H1 (cell line): ENCODE measurements around the gene SLC7A14. TPM values are rescaled to one million over a fixed set of nuclear protein-coding genes. Genes with fewer than 3 reads are reported as not detected.

Source experiments
- CTCF ChIA-PET: fragments of 300-600 bp; sonication (Branson Sonifier 250); formaldehyde crosslinking; loops from one replicate; lab custom pipeline; 2021; ENCODE audit not compliant: partially characterized antibody; lab: Charles Lee
- POLR2A ChIA-PET: fragments of 300-600 bp; sonication (Branson Sonifier 250); formaldehyde crosslinking; loops from one replicate; lab custom pipeline; 2021; ENCODE audit warnings: inconsistent platforms; ENCODE audit not compliant: partially characterized antibody; lab: Charles Lee
- DNase-seq, 2 experiments: peaks; one replicate each; pipeline versions ENCODE4 v3.0.0 to v3.0.0-alpha.2; 2010 to 2022; ENCODE audit warnings: low spot score in 2 of 2, low read depth in 1 of 2, mixed read lengths in 1 of 2
- FAIRE-seq: peaks from 2 replicates; lab custom pipeline; 2011; peaks lifted over from hg19 to GRCh38; lab: Jason Lieb, UNC
- H2AFZ ChIP-seq: 2 replicates; pipeline ENCODE4 v1.8.1; 2012; ENCODE audit warnings: low read length, inconsistent platforms
- H2AK5ac ChIP-seq: 2 replicates; pipeline ENCODE4 v1.6.1; 2013; ENCODE audit warnings: low read depth, low read length
- H2BK120ac ChIP-seq: replicated peaks from 2 replicates; pipeline ENCODE3; 2013; ENCODE audit warnings: low read depth, low read length, inconsistent platforms
- H2BK12ac ChIP-seq: 2 replicates; pipeline ENCODE4 v1.6.1; 2013; ENCODE audit warnings: low read depth, low read length
- H2BK15ac ChIP-seq: 2 replicates; pipeline ENCODE4 v1.6.1; 2013; ENCODE audit warnings: low read length
- H2BK20ac ChIP-seq: 2 replicates; pipeline ENCODE4 v1.6.1; 2013; ENCODE audit warnings: low read length
- H2BK5ac ChIP-seq: 2 replicates; pipeline ENCODE4 v1.6.1; 2013; ENCODE audit warnings: low read depth, low read length
- H3K14ac ChIP-seq: 2 replicates; pipeline ENCODE4 v1.6.1; 2013; ENCODE audit warnings: inconsistent platforms; ENCODE audit not compliant: insufficient read length
- H3K18ac ChIP-seq: 2 replicates; pipeline ENCODE4 v1.6.1; 2013; ENCODE audit warnings: low read length; ENCODE audit errors: extremely low read depth
- H3K23ac ChIP-seq: 2 replicates; pipeline ENCODE4 v1.6.1; 2013; ENCODE audit warnings: inconsistent platforms; ENCODE audit not compliant: insufficient read length
- H3K23me2 ChIP-seq: 2 replicates; pipeline ENCODE4 v1.6.1; 2013; ENCODE audit warnings: low read depth, low read length
- H3K27ac ChIP-seq: 2 replicates; pipeline ENCODE4 v1.6.1; 2011; ENCODE audit warnings: low read depth, low read length, inconsistent platforms
- H3K27me3 ChIP-seq, 4 experiments: replicated peaks in 1 of 4; 1 replicate in 1 of 4; 2 replicates in 3 of 4; pipeline versions ENCODE4 v1.6.1 to v1.8.1; 2011 to 2013; ENCODE audit warnings: low read length in 3 of 4, mild to moderate bottlenecking in 3 of 4, inconsistent platforms in 2 of 4, mixed read lengths in 2 of 4, moderate library complexity in 1 of 4; ENCODE audit not compliant: control insufficient read depth in 3 of 4, insufficient read depth in 3 of 4; ENCODE audit errors: extremely low read depth in 1 of 4
- H3K36me3 ChIP-seq, 4 experiments: 2 replicates each; pipeline versions ENCODE4 v1.6.1 to v1.8.1; 2011 to 2013; ENCODE audit warnings: mild to moderate bottlenecking in 4 of 4, low read length in 3 of 4, moderate library complexity in 2 of 4, control low read depth in 1 of 4, inconsistent platforms in 1 of 4; ENCODE audit not compliant: insufficient read depth in 4 of 4, control insufficient read depth in 2 of 4
- H3K4ac ChIP-seq: replicated peaks from 2 replicates; pipeline ENCODE3; 2013; ENCODE audit warnings: low read length, low read depth, mixed read lengths, inconsistent platforms; ENCODE audit not compliant: insufficient read length
- H3K4me1 ChIP-seq, 4 experiments: replicated peaks in 1 of 4; 1 replicate in 1 of 4; 2 replicates in 3 of 4; pipeline versions ENCODE4 v1.6.1 to v1.8.1; 2011 to 2013; ENCODE audit warnings: low read length in 3 of 4, inconsistent platforms in 2 of 4, mixed read lengths in 1 of 4; ENCODE audit not compliant: insufficient read depth in 4 of 4, control insufficient read depth in 3 of 4
- H3K4me2 ChIP-seq, 2 experiments: 2 replicates each; pipeline versions ENCODE4 v1.6.1 to v1.8.1; 2011 to 2013; ENCODE audit warnings: low read depth in 2 of 2, low read length in 2 of 2, control low read depth in 1 of 2, inconsistent platforms in 1 of 2, mild to moderate bottlenecking in 1 of 2; ENCODE audit not compliant: insufficient read depth in 1 of 2
- H3K4me3 ChIP-seq, 4 experiments: fragments of 200-600, 300-600 bp in 1 of 4; sonication (generic), shearing (Covaris generic), sonication (Bioruptor Twin) in 1 of 4; 2 replicates each; pipeline versions ENCODE4 v1.5.1 to v1.8.1; 2011 to 2016; ENCODE audit warnings: low read length in 4 of 4, low read depth in 3 of 4, control low read depth in 2 of 4, inconsistent platforms in 2 of 4, mild to moderate bottlenecking in 2 of 4, mixed read lengths in 1 of 4, moderate library complexity in 1 of 4; ENCODE audit not compliant: insufficient read depth in 2 of 4; ENCODE audit errors: extremely low read depth in 1 of 4
- H3K56ac ChIP-seq: replicated peaks from 2 replicates; pipeline ENCODE3; 2013; ENCODE audit warnings: low read depth, mild to moderate bottlenecking, mixed read lengths, low read length, inconsistent platforms; ENCODE audit not compliant: insufficient read length
- H3K79me1 ChIP-seq: 2 replicates; pipeline ENCODE4 v1.6.1; 2013; ENCODE audit warnings: low read depth, low read length, control low read depth
- H3K79me2 ChIP-seq, 2 experiments: 2 replicates each; pipeline versions ENCODE4 v1.6.1 to v1.8.1; 2012 to 2013; ENCODE audit warnings: low read length in 2 of 2, mild to moderate bottlenecking in 2 of 2, inconsistent platforms in 1 of 2; ENCODE audit not compliant: insufficient read depth in 2 of 2, control insufficient read depth in 1 of 2
- H3K9ac ChIP-seq, 4 experiments: replicated peaks in 1 of 4; 1 replicate in 1 of 4; 2 replicates in 3 of 4; pipeline versions ENCODE4 v1.6.1 to v1.8.1; 2011 to 2013; ENCODE audit warnings: low read depth in 3 of 4, low read length in 3 of 4, control low read depth in 2 of 4, mild to moderate bottlenecking in 2 of 4, moderate library complexity in 2 of 4, inconsistent platforms in 1 of 4; ENCODE audit errors: extremely low read depth in 1 of 4
- H3K9me3 ChIP-seq, 2 experiments: 2 replicates each; pipeline versions ENCODE4 v1.6.1 to v1.8.1; 2012 to 2013; ENCODE audit warnings: mild to moderate bottlenecking in 2 of 2, moderate library complexity in 2 of 2, control low read depth in 1 of 2, inconsistent platforms in 1 of 2, low read depth in 1 of 2, low read length in 1 of 2, mixed read lengths in 1 of 2; ENCODE audit not compliant: insufficient read depth in 2 of 2
- H4K20me1 ChIP-seq, 2 experiments: replicated peaks in 1 of 2; 2 replicates each; pipeline versions ENCODE3 to v1.8.1; 2011 to 2013; ENCODE audit warnings: inconsistent platforms in 2 of 2, low read length in 2 of 2, mild to moderate bottlenecking in 1 of 2; ENCODE audit not compliant: insufficient read depth in 2 of 2, control insufficient read depth in 1 of 2
- H4K5ac ChIP-seq: 2 replicates; pipeline ENCODE4 v1.6.1; 2013; ENCODE audit warnings: low read length, low read depth, mixed read lengths, inconsistent platforms; ENCODE audit not compliant: insufficient read length
- H4K8ac ChIP-seq: 2 replicates; pipeline ENCODE4 v1.8.0; 2013; ENCODE audit warnings: mild to moderate bottlenecking, moderate library complexity, low read length, inconsistent platforms; ENCODE audit not compliant: insufficient read depth; ENCODE audit errors: extremely low read depth
- H4K91ac ChIP-seq: replicated peaks from 2 replicates; pipeline ENCODE3; 2013; ENCODE audit warnings: low read length, mixed read lengths, inconsistent platforms; ENCODE audit not compliant: insufficient read length
- CEBPB ChIP-seq: IDR thresholded peaks from 2 replicates; pipeline ENCODE4 v1.6.1; 2012; ENCODE audit warnings: low read depth, low read length
- CTCF ChIP-seq, 3 experiments: IDR thresholded peaks; 1 replicate in 2 of 3; 2 replicates in 1 of 3; pipeline versions ENCODE4 v1.5.1 to v1.6.1; 2011; ENCODE audit warnings: low read length in 3 of 3, mild to moderate bottlenecking in 3 of 3, inconsistent platforms in 2 of 3, low read depth in 1 of 3, moderate library complexity in 1 of 3; ENCODE audit not compliant: insufficient read depth in 1 of 3; ENCODE audit errors: control extremely low read depth in 1 of 3
- HDAC6 ChIP-seq: IDR thresholded peaks from one replicate; pipeline ENCODE4 v1.7.1; 2012; ENCODE audit warnings: low read depth, mild to moderate bottlenecking, inconsistent platforms, low read length, moderate library complexity
- KDM4A ChIP-seq: IDR thresholded peaks from one replicate; pipeline ENCODE4 v1.7.1; 2012; ENCODE audit warnings: low read depth, mild to moderate bottlenecking, moderate library complexity, low read length, inconsistent platforms; ENCODE audit not compliant: severe bottlenecking
- NANOG ChIP-seq: IDR thresholded peaks from 2 replicates; pipeline ENCODE4 v1.6.1; 2011; ENCODE audit warnings: low read length, low read depth, mild to moderate bottlenecking, inconsistent platforms; ENCODE audit not compliant: insufficient read depth, poor library complexity, severe bottlenecking
- PHF8 ChIP-seq: fragments of 200-600 bp; sonication (generic); conservative IDR thresholded peaks from 2 replicates; pipeline ENCODE4 v1.7.1; 2012; ENCODE audit warnings: low read depth, mild to moderate bottlenecking, inconsistent platforms, low read length, moderate library complexity
- RFX5 ChIP-seq: IDR thresholded peaks from 2 replicates; pipeline ENCODE4 v1.6.1; 2011; ENCODE audit warnings: low read depth, low read length, improper control_type of control experiment, borderline replicate concordance
- YY1 ChIP-seq: IDR thresholded peaks from 2 replicates; pipeline ENCODE4 v1.6.1; 2011; ENCODE audit warnings: low read depth, mild to moderate bottlenecking, low read length
- WGBS, 2 experiments: shearing (Covaris generic) in 1 of 2; methylation state at CpG; one replicate each; pipeline versions ENCODE4 v1.1.6 to v1.1.7; 2013 to 2015; ENCODE audit warnings: low lambda C conversion rate in 2 of 2, mixed read lengths in 2 of 2, inconsistent platforms in 1 of 2, low coverage in 1 of 2, missing lambda C conversion rate in 1 of 2; ENCODE audit not compliant: insufficient replicate concordance in 2 of 2, insufficient coverage in 1 of 2, insufficient read length in 1 of 2; ENCODE audit errors: extremely low coverage in 1 of 2, missing lambda C conversion rate in 1 of 2; 5-methylcytosine and 5-hydroxymethylcytosine counted together
- polyA plus RNA-seq, 7 experiments: library from polyadenylated mRNA; depleted of rRNA in 3 of 7; stranded (reverse) in 5 of 7; unstranded in 2 of 7; fragments of >200 nt in 5 of 7; fragments of 200-250 nt in 2 of 7; gene quantifications; 1 replicate in 5 of 7; 2 replicates in 1 of 7; 4 replicates in 1 of 7; pipeline versions ENCODE4 v1.2.1 to v1.2.3, GENCODE V29; 2011 to 2013; ENCODE audit warnings: missing spikeins in 2 of 7, mixed read lengths in 2 of 7
- total RNA-seq: library from RNA; stranded (reverse); fragmentation: NEBNext Ultra II Directional; extraction: Animal tissue kit (Norgen Biotek cat#: 25700); gene quantifications from 2 replicates; pipeline ENCODE4 v1.2.1, GENCODE V29; 2021

The SLC7A14 gene
- total and polyA plus RNA-seq, 2 of the 8 experiments (the other 6 are each of a cell fraction or from before 2014, with no cell fraction given), result 0.21 to 0.95 TPM

GRCh38 chr3:170490828-170491560 is 94.9 kb downstream of the SLC7A14 start:
- ChIA-PET POLR2A (no interaction called here), CTCF (interaction anchor here (0.9 to 10.9 kb wide), 7 partner anchors 9 to 321 kb away, joined by 3 to 156 read pairs (median 4); partner anchors contain the start of gene CLDN11)

More at GRCh38 chr3:170490828-170491560, 94.9 kb downstream of the SLC7A14 start:
- Histone ChIP-seq H2BK120ac (no peak overlapping the region), H3K23me2 (no peaks in the 10 kb centered on the region), H4K20me1 (no peaks in the 10 kb centered on the region), H3K9me3 (no peaks in the 10 kb centered on the region), H3K18ac (no peak overlapping the region), H2AK5ac (no peak overlapping the region), H2BK20ac (no peak overlapping the region), H4K8ac (no peak overlapping the region), H3K4me2 (no peak overlapping the region), H2AFZ (no peak overlapping the region), H2BK5ac (no peak overlapping the region), H3K56ac (no peak overlapping the region), H3K79me1 (no peaks in the 10 kb centered on the region), H3K27me3 (no peaks in the 10 kb centered on the region), H4K91ac (no peak overlapping the region), H3K9ac (no peak overlapping the region), H2BK12ac (no peak overlapping the region), H3K79me2 (no peaks in the 10 kb centered on the region), H3K4ac (no peak overlapping the region), H3K4me1 (peaks cover 0 to 6% (median 2%) of the 10 kb centered on the region in 4 experiments; a peak in 3 of 7 replicates), H3K4me3 (no peak overlapping the region), H2BK15ac (no peak overlapping the region), H3K36me3 (no peaks in the 10 kb centered on the region), H3K14ac (no peak overlapping the region), H4K5ac (no peak overlapping the region), H3K27ac (no peak overlapping the region), H3K23ac (no peak overlapping the region)
- 91% methylated on average over 2 of the region's 2 CpGs; no CpG with 5 or more reads in 1 of the 2 experiments for WGBS, 2 experiments
- DNase-seq, result no peak
- TF ChIP-seq PHF8 (no peak), KDM4A (no peak), RFX5 (no peak), YY1 (no peak), HDAC6 (no peak), CEBPB (no peak), NANOG (no peak), CTCF (IDR thresholded peaks at IDR 0.05; ENCODE audit: control extremely low read depth in 1 of 3, insufficient read depth in 1 of 3, low read depth in 1 of 3, low read length in 3 of 3) (no peak)
- no peak for FAIRE-seq
